ENCODE measurements around the gene ANKRD7. TPM values are rescaled to one million over a fixed set of nuclear protein-coding genes. Genes with fewer than 3 reads are reported as not detected.

The ANKRD7 gene
- total RNA-seq, 1 experiment from 2014 or later = 0.42 TPM

GRCh38 chr7:118186501-118186900, 38.0 kb upstream of the ANKRD7 start:
- intact Hi-C loops (cut with micrococcal nuclease; ENCODE audit: unreplicated experiment) = no loop called here
- H3K27ac Mint-ChIP-seq (ENCODE audit: unreplicated experiment) = peak overlapping the region; percentile 95
- CTCF ChIA-PET = no interaction called here
- H3K9me3 Mint-ChIP-seq (ENCODE audit: low read depth, unreplicated experiment) = no peaks in the 10 kb centered on the region
- no peak for DNase-seq
- peak overlapping the region; percentile 83 for H3K4me3 Mint-ChIP-seq (ENCODE audit: low read depth, unreplicated experiment)
- peaks cover 57% of the 10 kb centered on the region for H3K36me3 Mint-ChIP-seq (ENCODE audit: insufficient read depth, unreplicated experiment)
- TF ChIP-seq CTCF (IDR thresholded peaks at IDR 0.05; ENCODE audit: unreplicated experiment) = no peak
- peaks cover 14% of the 10 kb centered on the region for H3K4me1 Mint-ChIP-seq (ENCODE audit: low read depth, unreplicated experiment)
- BruUV-seq (replicated peaks) = no TSS peak
- no peaks in the 10 kb centered on the region for H3K27me3 Mint-ChIP-seq (ENCODE audit: unreplicated experiment)

GRCh38 chr7:118194571-118194970, 29.9 kb upstream of the ANKRD7 start:
- no peaks in the 10 kb centered on the region for H3K9me3 Mint-ChIP-seq (ENCODE audit: low read depth, unreplicated experiment)
- no peaks in the 10 kb centered on the region for H3K27me3 Mint-ChIP-seq (ENCODE audit: unreplicated experiment)
- H3K4me3 Mint-ChIP-seq (ENCODE audit: low read depth, unreplicated experiment) = no peak overlapping the region
- peaks cover 10% of the 10 kb centered on the region for H3K36me3 Mint-ChIP-seq (ENCODE audit: insufficient read depth, unreplicated experiment)
- no peaks in the 10 kb centered on the region for H3K4me1 Mint-ChIP-seq (ENCODE audit: low read depth, unreplicated experiment)
- CTCF ChIA-PET = no interaction called here
- no peak for DNase-seq
- no TSS peak for BruUV-seq (replicated peaks)
- TF ChIP-seq CTCF (IDR thresholded peaks at IDR 0.05; ENCODE audit: unreplicated experiment) = no peak
- no peak overlapping the region for H3K27ac Mint-ChIP-seq (ENCODE audit: unreplicated experiment)
- intact Hi-C loops (cut with micrococcal nuclease; ENCODE audit: unreplicated experiment) = no loop called here

GRCh38 chr7:118195837-118196474, 28.5 kb upstream of the ANKRD7 start:
- peak; percentile 56 for TF ChIP-seq CTCF (IDR thresholded peaks at IDR 0.05; ENCODE audit: unreplicated experiment)
- peak; percentile 63 for DNase-seq
- H3K4me1 Mint-ChIP-seq (ENCODE audit: low read depth, unreplicated experiment) = no peaks in the 10 kb centered on the region
- no peak overlapping the region for H3K27ac Mint-ChIP-seq (ENCODE audit: unreplicated experiment)
- H3K27me3 Mint-ChIP-seq (ENCODE audit: unreplicated experiment) = no peaks in the 10 kb centered on the region
- no peaks in the 10 kb centered on the region for H3K9me3 Mint-ChIP-seq (ENCODE audit: low read depth, unreplicated experiment)
- BruUV-seq (replicated peaks) = no TSS peak
- H3K4me3 Mint-ChIP-seq (ENCODE audit: low read depth, unreplicated experiment) = no peak overlapping the region
- intact Hi-C loops (cut with micrococcal nuclease; ENCODE audit: unreplicated experiment) = no loop called here
- H3K36me3 Mint-ChIP-seq (ENCODE audit: insufficient read depth, unreplicated experiment) = peaks cover 5% of the 10 kb centered on the region
- CTCF ChIA-PET = no interaction called here

GRCh38 chr7:118202061-118202460, 22.4 kb upstream of the ANKRD7 start:
- no peak overlapping the region for H3K27ac Mint-ChIP-seq (ENCODE audit: unreplicated experiment)

More at GRCh38 chr7:118202061-118202460, 22.4 kb upstream of the ANKRD7 start:
- no peaks in the 10 kb centered on the region for H3K36me3 Mint-ChIP-seq (ENCODE audit: insufficient read depth, unreplicated experiment)
- BruUV-seq (replicated peaks) = no TSS peak
- H3K9me3 Mint-ChIP-seq (ENCODE audit: low read depth, unreplicated experiment) = no peaks in the 10 kb centered on the region
- intact Hi-C loops (cut with micrococcal nuclease; ENCODE audit: unreplicated experiment) = no loop called here
- CTCF ChIA-PET = no interaction called here
- no peak for TF ChIP-seq CTCF (IDR thresholded peaks at IDR 0.05; ENCODE audit: unreplicated experiment)
- DNase-seq = no peak
- H3K4me1 Mint-ChIP-seq (ENCODE audit: low read depth, unreplicated experiment) = no peaks in the 10 kb centered on the region
- no peaks in the 10 kb centered on the region for H3K27me3 Mint-ChIP-seq (ENCODE audit: unreplicated experiment)
- no peak overlapping the region for H3K4me3 Mint-ChIP-seq (ENCODE audit: low read depth, unreplicated experiment)

All from Calu3 (cell line).